Heart right ventricle (tissue), 16 donors: ENCODE data around the gene DDX51. TPM values are rescaled to one million over a fixed set of nuclear protein-coding genes. Genes with fewer than 3 reads are reported as not detected.

Experiments used
- ATAC-seq, 8 donors: fragments of 200-7000 bp; cut with Tn5 transposase; one replicate each; pipeline ENCODE4 v1.9.1; 2020; ENCODE audit warnings: mild to moderate bottlenecking in 8 of 8, moderate library complexity in 8 of 8, moderate number of reproducible peaks in 1 of 8
- DNase-seq, 2 donors: peaks; one replicate each; pipeline ENCODE4 v3.0.0-alpha.2; 2020
- H3K27ac ChIP-seq, 10 donors: fragments of 200-600 bp; sonication (generic) in 2 of 10; one replicate each; pipeline versions ENCODE4 v1.5.0 to v1.8.0; 2020 to 2022; ENCODE audit warnings: mild to moderate bottlenecking in 3 of 10
- H3K27me3 ChIP-seq, 7 donors: fragments of 200-600 bp; one replicate each; pipeline ENCODE4 v1.8.0; 2021 to 2022; ENCODE audit warnings: mild to moderate bottlenecking in 2 of 7
- H3K36me3 ChIP-seq, 9 donors: fragments of 200-600 bp; sonication (generic) in 1 of 9; one replicate each; pipeline versions ENCODE4 v1.5.0 to v1.8.0; 2020 to 2022; ENCODE audit warnings: mild to moderate bottlenecking in 2 of 9
- H3K4me1 ChIP-seq, 9 donors: fragments of 200-600 bp; sonication (generic) in 1 of 9; one replicate each; pipeline versions ENCODE4 v1.5.0 to v1.8.0; 2020 to 2022; ENCODE audit warnings: mild to moderate bottlenecking in 4 of 9
- H3K4me3 ChIP-seq, 10 donors: fragments of 200-600 bp; sonication (generic) in 2 of 10; one replicate each; pipeline versions ENCODE4 v1.5.0 to v1.8.0; 2020 to 2022; ENCODE audit warnings: mild to moderate bottlenecking in 7 of 10, moderate library complexity in 2 of 10
- H3K9me3 ChIP-seq, 11 donors: fragments of 200-600 bp in 10 of 11; sonication (generic) in 2 of 11; one replicate each; pipeline versions ENCODE4 v1.5.0 to v1.8.0; 2013 to 2022; ENCODE audit warnings: mild to moderate bottlenecking in 2 of 11, control low read depth in 1 of 11, moderate library complexity in 1 of 11
- CTCF ChIP-seq, 9 donors: fragments of 200-600 bp; sonication (generic) in 2 of 9; IDR thresholded peaks; one replicate each; pipeline versions ENCODE4 v1.5.0 to v1.8.0; 2021 to 2022; ENCODE audit warnings: antibody characterized with exemption in 9 of 9, mild to moderate bottlenecking in 5 of 9, moderate library complexity in 1 of 9
- WGBS, 2 donors: extraction: QIAGEN DNeasy Blood & Tissue Kit; methylation state at CpG; one replicate each; pipeline ENCODE4 v1.1.7; 2013; ENCODE audit warnings: inconsistent platforms in 1 of 2; 5-methylcytosine and 5-hydroxymethylcytosine counted together
- intact Hi-C, 10 donors: fragments of 100-400 bp; cut with DNase I; formaldehyde crosslinking; loops; one replicate each; pipeline versions ENCODE4 v1.11.1 to v1.14.2; 2022
- polyA plus RNA-seq, 2 donors: library from polyadenylated mRNA; stranded (reverse); fragments of 200-250 nt; gene quantifications; one replicate each; pipeline ENCODE4 v1.2.3, GENCODE V29; 2013
- total RNA-seq, 10 donors: library from RNA; stranded (reverse); fragmentation: NEBNext Ultra II Directional in 3 of 10; extraction: Animal tissue kit (Norgen Biotek cat#: 25700) in 3 of 10; gene quantifications; one replicate each; pipeline versions ENCODE4 v1.2.1 to v1.2.4, GENCODE V29; 2021 to 2023
- donor health status: Arrhythmogenic right ventricular cardiomyopathy.
- donor health status: ischemic (EF 13 %, LVEDD 7.1; RV severe dilation, severe dysfunction).
- donor health status: healthy with polysubstance abuse.
- donor health status: DM: no; HTN: yes; CAD: no.
- donor health status: DM: no; HTN: no; CAD: no.
- donor health status: ischemic (EF 25% LVEDD 6.9; RV normal size, moderate dysfunction).
- donor health status: ischemic (EF 25% LVEDD 5.7; RV mildly dilated, moderate dysfunction).
- donor health status: healthy.
- donor health status: DM: yes; HTN: yes; CAD: no.
- donor health status: Ischemic cardiomyopathy.
- donor health status: ischemic (EF 35%, LVEDD 5.7; RV mildly dilated, moderate dysfunction).
- donor health status: nonischemic (EF 11% LVEDD 7.7; RV severe dilation, severe dysfunction).
- donor health status: DM: yes; HTN: yes; CAD: no.
- donor health status: PGD.
- donor health status: ischemic (EF 29% LVEDD 5.4; RV normal size, mild dysfunction).
- donor health status: nonischemic (EF 23%, LVEDD 6.1; RV moderate dilation, normal function).

The DDX51 gene
- total and polyA plus RNA-seq, 12 donors = 7.2 to 19.9 (median 8.8) TPM

GRCh38 chr12:132167611-132168310 lies 23.6 kb upstream of the DDX51 start:
- Histone ChIP-seq H3K9me3 (no peaks in the 10 kb centered on the region), H3K27ac (no peak overlapping the region), H3K4me1 (peaks cover 0 to 9% (median 0%) of the 10 kb centered on the region in 9 donors), H3K36me3 (no peaks in the 10 kb centered on the region), H3K4me3 (no peak overlapping the region), H3K27me3 (peaks cover 0 to 64% (median 42%) of the 10 kb centered on the region in 7 donors)
- intact Hi-C loops = no loop called here
- no peak for ATAC-seq
- DNase-seq = no peak
- no peak for TF ChIP-seq CTCF (IDR thresholded peaks at IDR 0.05)
- 75 to 76% methylated on average over 30 of the region's 30 CpGs for WGBS, 2 donors

- Histone ChIP-seq H3K4me1 (peaks cover 0 to 15% (median 0%) of the 10 kb centered on the region in 9 donors), H3K4me3 (no peak overlapping the region), H3K9me3 (no peaks in the 10 kb centered on the region), H3K36me3 (no peaks in the 10 kb centered on the region), H3K27ac (no peak overlapping the region), H3K27me3 (peaks cover 0 to 59% (median 38%) of the 10 kb centered on the region in 7 donors)
- TF ChIP-seq CTCF (IDR thresholded peaks at IDR 0.05) = no peak
- ATAC-seq = no peak
- intact Hi-C loops = no loop called here
- WGBS, 2 donors = 91 to 94% methylated on average over 10 of the region's 10 CpGs
- DNase-seq = no peak
Observed at GRCh38 chr12:132166801-132167591, 22.9 kb upstream of the DDX51 start.

DNA sequence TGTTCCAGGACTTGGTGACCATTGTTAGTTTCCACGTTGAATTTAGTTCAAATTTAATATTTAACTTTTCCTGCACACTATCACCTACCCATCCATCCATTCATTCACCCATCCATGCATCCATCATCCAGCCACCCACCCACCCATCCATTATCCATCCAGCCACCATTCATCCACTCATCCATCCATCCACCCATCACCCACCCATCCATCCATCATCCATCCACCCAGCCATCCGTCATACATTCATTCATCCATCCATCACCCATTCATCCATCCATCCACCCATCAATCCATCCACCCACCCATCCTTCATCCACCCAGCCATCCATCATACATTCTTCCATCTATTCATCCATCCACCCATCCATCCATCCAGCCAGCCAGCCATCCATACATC lies 22.0 kb upstream of the DDX51 start:
- no peak for TF ChIP-seq CTCF (IDR thresholded peaks at IDR 0.05)
- intact Hi-C loops = no loop called here
- DNase-seq (no peak), ATAC-seq (no peak)
- Histone ChIP-seq H3K27ac (no peak overlapping the region), H3K4me1 (peaks cover 0 to 15% (median 0%) of the 10 kb centered on the region in 9 donors), H3K27me3 (peaks cover 0 to 53% (median 30%) of the 10 kb centered on the region in 7 donors), H3K36me3 (no peaks in the 10 kb centered on the region), H3K9me3 (no peaks in the 10 kb centered on the region), H3K4me3 (no peak overlapping the region)
- 92% methylated on average over 2 of the region's 2 CpGs for WGBS, 2 donors

GRCh38 chr12:132165584-132165983 lies 21.5 kb upstream of the DDX51 start:
- Histone ChIP-seq H3K27me3 (peaks cover 0 to 49% (median 27%) of the 10 kb centered on the region in 7 donors), H3K27ac (no peak overlapping the region), H3K4me1 (peaks cover 0 to 15% (median 0%) of the 10 kb centered on the region in 9 donors), H3K9me3 (no peaks in the 10 kb centered on the region), H3K36me3 (no peaks in the 10 kb centered on the region), H3K4me3 (no peak overlapping the region)
- WGBS, 2 donors = 96 to 97% methylated on average over 6 of the region's 6 CpGs
- ATAC-seq (no peak), DNase-seq (no peak)
- intact Hi-C loops = no loop called here
- TF ChIP-seq CTCF (IDR thresholded peaks at IDR 0.05) = no peak
